Fibroblast of peridontal ligament (primary cell): Measurements from ENCODE around the gene DPEP1.

Experiments used
- DNase-seq: peaks from one replicate; pipeline ENCODE4 v3.0.0-alpha.2; 2010; ENCODE audit errors: extremely low read depth

Gene DPEP1

GRCh38 chr16:89687092-89687940 is 73.9 kb downstream of the DPEP1 start:
- peak; percentile 26 for DNase-seq
